Measurements from ENCODE around the gene TRIM44.
A peak's percentile ranks its signal among the peaks of the same experiment; 100 is the strongest.
"Not testable (repeated sequence)": the region's sequence is repeated elsewhere in the genome, so short reads cannot be mapped to it uniquely, and the experiment has no call there.

The TRIM44 gene

DNA sequence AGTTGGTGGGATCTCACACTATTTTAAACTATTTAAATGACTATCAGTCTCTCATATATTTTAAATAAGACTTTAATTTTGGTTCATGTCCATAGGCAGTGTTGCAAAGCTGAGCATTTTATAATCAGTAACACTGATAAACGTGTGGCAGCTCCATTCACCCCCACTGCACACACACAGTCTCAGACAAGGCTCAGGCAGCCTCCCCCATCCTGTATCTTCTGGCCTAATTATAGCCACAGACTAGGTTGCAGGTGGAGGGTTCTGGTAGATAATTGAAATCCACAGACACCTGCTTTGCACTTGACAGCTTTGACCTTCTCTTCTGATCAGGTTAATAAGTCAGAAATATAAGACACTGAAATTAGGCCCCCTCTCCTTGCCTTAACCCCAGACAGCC is 162.8 kb downstream of the TRIM44 start:
- DNase-seq: no peak

DNA sequence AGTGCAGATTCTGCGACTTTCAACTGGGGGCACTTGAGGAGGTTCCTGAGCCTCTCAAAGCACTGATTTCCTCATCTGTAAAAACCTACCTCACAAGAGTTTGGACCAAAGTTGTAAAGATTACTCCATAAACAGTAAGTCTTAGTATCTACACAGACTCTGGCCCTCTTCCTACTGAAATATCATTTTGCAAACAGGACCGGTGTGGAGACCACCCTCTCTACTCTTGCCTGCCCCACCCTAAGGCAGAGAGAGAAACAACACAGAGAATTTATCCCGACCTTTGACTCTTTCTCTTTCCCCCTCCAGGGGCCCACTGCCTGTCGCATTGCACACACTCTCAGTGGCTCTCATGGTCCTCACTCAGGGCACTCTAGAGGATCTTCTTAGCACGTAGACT is 163.4 kb downstream of the TRIM44 start:
- no peak for DNase-seq

- DNase-seq: peak; percentile 44
These were observed 164.4 kb downstream of the TRIM44 start for GRCh38 chr11:35826949-35827348.

GRCh38 chr11:35836205-35836604 is 173.6 kb downstream of the TRIM44 start:
- DNase-seq: no peak

- DNase-seq: no peak
These were observed 175.5 kb downstream of the TRIM44 start for GRCh38 chr11:35838071-35838470.

DNA sequence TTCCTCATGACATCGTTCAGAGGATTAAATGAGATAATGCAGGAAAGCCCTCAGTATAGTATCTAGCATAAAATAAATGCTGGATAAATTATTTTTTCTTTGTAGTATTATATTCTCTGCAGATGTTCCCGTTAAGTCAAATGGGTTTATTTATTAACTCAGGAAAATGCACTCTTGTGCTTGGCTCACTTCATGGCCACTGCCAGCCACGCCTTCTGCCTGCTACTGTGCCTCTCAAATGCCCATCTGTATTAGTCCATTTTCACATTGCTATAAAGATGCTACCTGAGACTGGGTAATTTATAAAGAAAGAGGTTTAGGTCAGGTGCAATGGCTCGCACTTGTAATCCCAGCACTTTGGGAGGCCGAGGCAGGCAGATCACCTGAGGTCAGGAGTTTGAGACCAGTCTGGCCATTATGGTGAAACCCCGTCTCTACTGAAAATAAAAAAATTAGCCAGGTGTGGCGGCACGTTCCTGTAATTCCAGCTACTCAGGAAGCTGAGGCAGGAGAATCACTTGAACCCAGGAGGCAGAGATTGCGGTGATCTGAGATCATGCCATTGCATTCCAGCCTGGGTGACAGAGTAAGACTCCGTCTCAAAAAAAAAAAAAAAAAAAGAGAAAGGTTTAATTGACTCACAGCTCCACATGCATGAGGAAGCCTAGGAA is 176.3 kb downstream of the TRIM44 start:
- DNase-seq: not testable (repeated sequence)

DNA sequence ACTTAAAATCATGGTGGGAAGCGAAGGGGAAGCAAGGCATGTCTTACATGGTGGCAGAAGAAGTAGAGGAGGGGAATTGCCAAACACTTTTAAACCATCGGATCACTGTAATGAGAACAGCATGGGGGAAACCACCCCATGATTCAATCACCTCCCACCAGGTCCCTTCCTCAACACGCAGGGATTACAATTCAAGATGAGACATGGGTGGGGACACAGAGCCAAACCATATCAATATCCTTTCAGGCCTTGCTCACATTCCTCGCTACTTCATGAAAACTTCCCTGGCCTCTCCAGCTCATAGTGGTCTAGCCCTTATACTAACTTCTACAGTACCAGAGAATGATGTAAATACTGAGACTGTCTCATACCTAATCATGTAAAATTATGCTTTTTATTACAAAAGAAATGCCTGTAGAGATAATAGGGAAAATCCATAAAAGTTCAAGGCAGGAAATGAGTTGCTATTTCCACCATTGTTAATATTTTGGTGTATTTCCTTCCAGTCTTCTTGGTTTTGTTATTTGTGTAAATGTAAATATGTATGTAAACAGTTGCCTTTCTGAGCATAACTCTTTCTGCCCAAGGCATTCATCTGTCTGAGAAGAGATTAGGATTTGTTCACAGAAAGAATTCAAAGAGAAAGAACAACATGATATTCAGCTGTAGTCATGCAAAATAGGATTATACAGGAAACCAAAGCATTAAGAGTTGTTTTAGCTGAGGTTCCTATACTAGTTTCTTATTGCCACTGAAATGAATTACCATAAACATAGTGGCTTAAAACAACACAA is 177.0 kb downstream of the TRIM44 start:
- DNase-seq: no peak

DNA sequence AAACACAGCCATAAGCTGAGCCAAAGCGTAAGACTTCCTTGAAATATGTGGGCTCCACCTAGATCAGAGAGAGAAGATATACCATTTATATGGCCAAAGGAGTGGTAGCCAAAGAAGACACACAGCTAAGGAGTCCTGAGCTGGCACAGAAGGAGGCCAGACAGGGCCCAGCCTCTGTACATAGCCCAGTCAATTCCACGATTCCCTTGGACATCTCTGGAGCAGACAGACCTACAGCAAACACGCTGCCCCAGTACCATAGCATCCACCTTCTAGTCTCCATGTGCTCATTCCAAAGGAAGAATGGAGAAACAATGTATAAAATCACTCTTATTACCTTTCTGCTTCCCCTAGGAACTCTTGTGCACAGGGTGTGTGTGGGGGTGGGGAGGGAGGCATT is 179.2 kb downstream of the TRIM44 start:
- no peak for DNase-seq

- DNase-seq: no peak
These were observed 180.4 kb downstream of the TRIM44 start for GRCh38 chr11:35842958-35843357.

DNA sequence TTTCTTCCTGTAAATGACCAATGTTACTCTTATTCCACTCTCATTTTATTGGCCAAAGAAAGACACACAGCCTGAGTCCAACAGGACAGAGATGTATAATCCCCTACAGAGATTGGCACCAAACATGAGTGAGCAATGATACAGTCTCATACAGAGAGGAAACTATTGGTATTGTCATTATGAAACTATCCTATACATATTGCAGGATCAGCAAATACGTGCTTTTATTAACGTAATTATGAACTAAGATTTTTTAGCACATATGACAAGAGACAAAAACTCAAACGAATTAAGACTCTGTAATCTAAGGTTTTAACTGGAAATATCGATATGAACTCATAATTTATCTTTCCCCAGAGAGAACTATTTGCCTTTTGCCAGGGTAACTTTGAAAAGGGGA is 182.0 kb downstream of the TRIM44 start:
- no peak for DNase-seq

- no peak for DNase-seq
These were observed 183.3 kb downstream of the TRIM44 start for GRCh38 chr11:35845860-35846259.

DNA sequence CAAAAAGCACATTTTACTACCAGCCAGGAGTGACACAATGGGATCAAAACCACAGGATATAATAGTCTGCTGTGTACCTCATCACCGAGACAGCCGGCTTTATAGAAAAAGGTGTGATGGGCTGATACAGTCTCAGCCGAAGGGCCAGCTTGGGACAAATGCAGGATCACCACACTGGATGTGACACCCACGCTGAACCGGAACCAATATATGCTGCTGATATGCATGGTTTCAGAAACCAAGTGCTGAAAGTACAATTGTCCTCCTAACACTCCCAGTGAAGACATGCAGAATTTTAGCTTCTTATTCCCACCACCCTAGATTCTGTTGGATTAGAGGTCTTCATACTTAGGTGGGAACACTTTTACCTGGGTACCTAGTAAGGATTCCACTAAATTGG is 184.3 kb downstream of the TRIM44 start:
- no peak for DNase-seq

DNA sequence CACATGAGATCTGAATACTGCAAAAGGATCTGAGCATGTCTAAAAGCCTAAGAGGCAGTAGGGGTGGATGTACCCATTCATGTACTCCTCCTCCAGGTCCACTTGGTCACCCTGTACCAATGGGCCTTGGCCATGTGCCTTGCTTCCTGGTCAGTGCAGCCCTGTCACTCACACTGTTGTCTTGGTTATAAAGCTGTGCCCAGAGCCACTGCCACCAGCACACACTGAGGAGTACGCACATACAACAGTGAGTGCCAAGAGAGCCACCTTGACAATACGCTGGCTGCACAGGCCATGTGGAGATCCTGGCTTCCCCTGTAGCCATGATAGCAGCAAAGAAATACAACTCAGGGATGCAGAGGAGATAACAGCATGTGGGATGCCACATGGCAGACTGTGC is 184.9 kb downstream of the TRIM44 start:
- DNase-seq: no peak

- no peak for DNase-seq
These were observed 186.0 kb downstream of the TRIM44 start for GRCh38 chr11:35848616-35849015.

DNA sequence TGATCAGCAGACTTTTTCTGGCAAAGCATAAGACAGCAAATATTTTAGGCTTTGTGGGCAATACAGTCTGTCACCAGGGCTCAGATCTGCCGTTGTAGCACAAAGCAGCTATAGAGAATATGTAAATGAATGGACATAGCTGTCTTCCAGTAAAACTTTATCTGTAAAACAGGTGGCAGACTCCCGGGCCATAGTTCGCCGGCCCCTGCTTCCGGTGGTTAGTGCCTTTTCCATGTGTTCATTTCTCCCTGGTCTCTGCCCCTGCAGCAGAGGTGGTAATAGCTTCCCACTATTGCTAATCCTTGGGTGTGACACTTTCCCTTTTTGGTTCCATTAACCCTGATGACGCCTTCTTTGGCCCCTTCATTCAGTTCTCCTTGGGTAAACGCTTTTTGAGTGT is 187.6 kb downstream of the TRIM44 start:
- no peak for DNase-seq

- no peak for DNase-seq
These were observed 188.8 kb downstream of the TRIM44 start for GRCh38 chr11:35851342-35851741.

DNA sequence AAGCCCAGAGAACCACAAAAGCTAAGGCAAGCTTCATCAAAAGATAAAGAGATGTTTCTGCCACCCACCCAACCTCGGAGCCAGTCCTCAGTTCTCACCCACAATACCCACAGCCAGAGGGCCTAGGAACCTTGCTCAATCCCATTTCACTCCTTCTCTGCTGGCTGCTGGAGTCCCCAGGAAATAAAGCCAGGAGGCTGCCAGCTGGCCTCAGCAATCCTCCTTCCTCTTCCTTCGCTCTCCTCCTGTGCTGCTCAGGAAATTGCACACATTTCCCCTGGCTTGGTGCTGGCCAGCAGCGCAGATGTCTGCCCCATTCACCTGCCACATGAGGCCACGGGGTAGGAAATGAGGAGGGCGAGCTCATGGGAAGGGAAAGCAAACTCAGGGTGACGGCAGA is 189.5 kb downstream of the TRIM44 start:
- DNase-seq: no peak

- DNase-seq: peak; percentile 13
These were observed 191.4 kb downstream of the TRIM44 start for GRCh38 chr11:35853971-35854370.

DNA sequence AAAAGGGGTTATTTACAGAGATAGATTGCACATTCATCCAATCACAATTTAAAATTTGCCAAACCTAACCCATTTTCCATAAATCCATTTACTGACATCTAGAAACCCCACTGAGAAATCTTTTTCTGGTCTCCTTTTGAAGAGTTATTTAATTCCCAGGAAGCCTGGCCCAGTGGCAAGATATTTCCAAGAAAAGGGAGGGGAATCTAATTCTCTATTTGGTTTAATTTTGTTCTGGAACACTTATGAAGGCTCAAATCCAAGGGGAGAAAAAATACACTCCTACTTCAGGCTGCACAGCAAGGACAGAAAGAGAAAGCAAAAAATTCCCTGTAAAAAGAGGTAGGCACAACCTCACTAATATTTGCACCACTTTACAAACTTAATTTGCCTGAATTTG is 193.1 kb downstream of the TRIM44 start:
- DNase-seq: no peak

- no peak for DNase-seq
These were observed 193.7 kb downstream of the TRIM44 start for GRCh38 chr11:35856259-35856658.

GRCh38 chr11:35856756-35857155 is 194.2 kb downstream of the TRIM44 start:
- no peak for DNase-seq

GRCh38 chr11:35857922-35858321 is 195.3 kb downstream of the TRIM44 start:
- DNase-seq: no peak

DNA sequence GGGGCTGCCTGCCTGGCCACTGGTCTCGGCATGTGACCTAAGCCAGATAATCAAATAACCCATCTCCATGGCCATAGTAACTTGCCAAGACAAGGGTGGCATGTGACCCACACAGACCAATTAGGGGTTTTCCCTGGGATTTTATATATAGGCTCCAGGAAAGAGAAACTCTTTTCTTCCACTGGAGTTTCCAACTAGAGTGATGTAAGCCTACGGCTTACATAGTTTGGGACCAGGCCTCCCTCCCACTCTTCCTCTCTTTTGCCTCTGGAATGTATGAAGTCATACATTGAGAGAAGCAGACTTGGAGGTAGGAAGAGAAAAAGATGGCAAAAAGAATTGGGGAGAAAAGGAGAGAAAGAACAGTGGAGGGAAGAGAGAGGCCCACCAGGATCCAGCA is 196.7 kb downstream of the TRIM44 start:
- no peak for DNase-seq

DNA sequence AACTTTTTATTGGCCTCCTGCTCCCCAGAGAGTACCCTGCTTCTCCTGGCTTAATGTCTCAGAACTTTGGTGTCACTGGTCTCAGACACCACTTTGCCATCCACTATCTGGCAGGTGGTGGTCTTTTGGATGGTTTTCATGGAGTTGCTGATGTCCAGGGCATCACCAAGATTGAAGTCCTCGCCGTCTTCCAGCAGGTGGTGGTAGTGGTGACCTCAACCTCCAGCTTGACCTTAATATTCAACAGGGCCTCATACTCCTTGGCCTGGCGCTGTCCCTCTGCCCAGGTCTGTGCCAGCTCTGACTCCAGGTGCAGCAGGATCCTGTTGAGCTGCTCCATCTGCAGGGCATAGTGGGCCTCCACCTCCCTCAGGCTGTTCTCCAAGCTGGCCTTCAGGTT is 197.6 kb downstream of the TRIM44 start:
- not testable (repeated sequence) for DNase-seq

GRCh38 chr11:35861191-35861590 is 198.6 kb downstream of the TRIM44 start:
- no peak for DNase-seq
